GM23338 (cell line): ENCODE results near the gene RPS14. TPM values are rescaled to one million over a fixed set of nuclear protein-coding genes. Genes with fewer than 3 reads are reported as not detected.

Source experiments
- ATAC-seq: fragments of 200-7000 bp; cut with Tn5 transposase; 3 replicates; pipeline ENCODE4 v1.9.1; 2020
- DNase-seq: peaks from one replicate; pipeline ENCODE4 v3.0.0-alpha.2; 2015; ENCODE audit warnings: low spot score
- H2AFZ ChIP-seq: fragments of 200-600 bp; sonication (generic); 2 replicates; pipeline ENCODE4 v1.8.0; 2016; ENCODE audit warnings: antibody characterized with exemption, mild to moderate bottlenecking, moderate library complexity
- H3F3A ChIP-seq: fragments of 200-600 bp; sonication (generic); replicated peaks from 2 replicates; pipeline ENCODE4 v1.8.0; 2017; ENCODE audit warnings: antibody characterized with exemption, mixed run types, low read depth
- H3K27ac ChIP-seq: fragments of 200-600 bp; sonication (generic); 2 replicates; pipeline ENCODE4 v1.6.1; 2016; ENCODE audit warnings: low read depth
- H3K27me3 ChIP-seq: fragments of 200-600 bp; sonication (generic); 2 replicates; pipeline ENCODE4 v1.8.0; 2016; ENCODE audit warnings: mild to moderate bottlenecking, mixed run types, moderate library complexity; ENCODE audit not compliant: insufficient read depth
- H3K36me3 ChIP-seq: fragments of 200-600 bp; sonication (generic); 2 replicates; pipeline ENCODE4 v1.8.0; 2016; ENCODE audit warnings: mild to moderate bottlenecking; ENCODE audit not compliant: insufficient read depth
- H3K4me1 ChIP-seq: fragments of 200-600 bp; sonication (generic); 2 replicates; pipeline ENCODE4 v1.8.0; 2016; ENCODE audit warnings: mild to moderate bottlenecking, moderate library complexity; ENCODE audit not compliant: insufficient read depth
- H3K4me2 ChIP-seq: fragments of 200-600 bp; sonication (generic); 2 replicates; pipeline ENCODE4 v1.7.1; 2017; ENCODE audit warnings: mixed run types
- H3K4me3 ChIP-seq: fragments of 200-600 bp; sonication (generic); 2 replicates; pipeline ENCODE4 v1.6.1; 2016; ENCODE audit warnings: mixed run types
- H3K79me2 ChIP-seq: fragments of 200-600 bp; sonication (generic); replicated peaks from 2 replicates; pipeline ENCODE4 v1.8.0; 2017; ENCODE audit warnings: mild to moderate bottlenecking; ENCODE audit not compliant: insufficient read depth
- H3K9me2 ChIP-seq: fragments of 200-600 bp; sonication (generic); 2 replicates; pipeline ENCODE4 v1.8.0; 2017; ENCODE audit not compliant: insufficient read depth
- H4K20me1 ChIP-seq: fragments of 200-600 bp; sonication (generic); replicated peaks from 2 replicates; pipeline ENCODE4 v1.8.0; 2017; ENCODE audit warnings: mild to moderate bottlenecking; ENCODE audit not compliant: insufficient read depth
- H3K27ac Mint-ChIP-seq: 2 replicates; pipeline ENCODE4 v1.8.0; 2020; ENCODE audit warnings: inconsistent platforms, mild to moderate bottlenecking, moderate library complexity, mixed read lengths
- H3K27me3 Mint-ChIP-seq: 3 replicates; pipeline ENCODE4 v1.8.0; 2022; ENCODE audit warnings: low read depth, mild to moderate bottlenecking, moderate library complexity, mixed read lengths, inconsistent platforms; ENCODE audit not compliant: insufficient read depth, poor library complexity
- H3K36me3 Mint-ChIP-seq: 3 replicates; pipeline ENCODE4 v1.8.0; 2021; ENCODE audit warnings: low read depth, mild to moderate bottlenecking, inconsistent platforms, moderate library complexity, mixed read lengths
- H3K4me1 Mint-ChIP-seq: 3 replicates; pipeline ENCODE4 v1.8.0; 2020; ENCODE audit warnings: mild to moderate bottlenecking, inconsistent platforms, mixed read lengths
- H3K4me3 Mint-ChIP-seq: 3 replicates; pipeline ENCODE4 v1.8.0; 2021; ENCODE audit warnings: moderate library complexity, mild to moderate bottlenecking, inconsistent platforms, mixed read lengths
- H3K9me3 Mint-ChIP-seq: 3 replicates; pipeline ENCODE4 v1.8.0; 2020; ENCODE audit warnings: moderate library complexity, mild to moderate bottlenecking, inconsistent platforms, mixed read lengths
- CREB1 ChIP-seq: fragments of 250-450 bp; sonication (Bioruptor Pico); IDR thresholded peaks from 2 replicates; pipeline ENCODE4 v1.5.0; 2020; ENCODE audit warnings: low read depth, mild to moderate bottlenecking, moderate library complexity
- ETS1 ChIP-seq: IDR thresholded peaks from 2 replicates; pipeline ENCODE4 v1.6.1; 2016; ENCODE audit warnings: antibody characterized with exemption
- EZH2 ChIP-seq: fragments of 200-600 bp; sonication (generic); IDR thresholded peaks from one replicate; pipeline ENCODE4 v1.8.0; 2017; ENCODE audit warnings: antibody characterized with exemption, mild to moderate bottlenecking, low read depth; ENCODE audit not compliant: unreplicated experiment
- EZH2phosphoT487 ChIP-seq: fragments of 200-600 bp; sonication (generic); IDR thresholded peaks from one replicate; pipeline ENCODE4 v1.8.1; 2018; ENCODE audit warnings: antibody characterized with exemption; ENCODE audit not compliant: unreplicated experiment
- JUNB ChIP-seq: IDR thresholded peaks from one replicate; pipeline ENCODE4 v1.6.1; 2016; ENCODE audit warnings: antibody characterized with exemption; ENCODE audit not compliant: unreplicated experiment
- NANOG ChIP-seq: IDR thresholded peaks from 2 replicates; pipeline ENCODE4 v1.6.1; 2016; ENCODE audit warnings: antibody characterized with exemption, borderline replicate concordance
- POLR2AphosphoS5 ChIP-seq: IDR thresholded peaks from 2 replicates; pipeline ENCODE4 v1.6.1; 2016; ENCODE audit warnings: antibody characterized with exemption, low read depth
- REST ChIP-seq: IDR thresholded peaks from one replicate; pipeline ENCODE4 v1.6.1; 2018; ENCODE audit warnings: antibody characterized with exemption; ENCODE audit not compliant: unreplicated experiment
- STAT1 ChIP-seq: IDR thresholded peaks from one replicate; pipeline ENCODE4 v1.6.1; 2016; ENCODE audit warnings: antibody characterized with exemption; ENCODE audit not compliant: unreplicated experiment
- ZNF114 ChIP-seq: fragments of 250-450 bp; sonication (Bioruptor Pico); IDR thresholded peaks from 2 replicates; pipeline ENCODE4 v1.5.0; 2020; ENCODE audit warnings: mild to moderate bottlenecking, moderate library complexity
- ZNF331 ChIP-seq: fragments of 250-450 bp; sonication (Bioruptor Pico); IDR thresholded peaks from 2 replicates; pipeline ENCODE4 v1.5.0; 2020; ENCODE audit warnings: low read depth, mild to moderate bottlenecking, moderate library complexity
- polyA plus RNA-seq: library from polyadenylated mRNA; unstranded; fragments of >200 nt; fragmentation: Nextera tagmentation; extraction: Ambion mirVana; gene quantifications from 2 replicates; pipeline ENCODE4 v1.2.1, GENCODE V29; 2016
- total RNA-seq: library from RNA; depleted of rRNA; stranded (reverse); fragments of >200 nt; shearing (Covaris generic); gene quantifications from 2 replicates; pipeline ENCODE4 v1.2.3, GENCODE V29; 2014
- TF ChIP-seq, protein P1 (sequence below): fragments of 250-450 bp; sonication (Bioruptor Pico); IDR thresholded peaks from 2 replicates; pipeline ENCODE4 v1.5.0; 2020; ENCODE audit warnings: mild to moderate bottlenecking, moderate library complexity
- TF ChIP-seq, protein P2 (sequence below), 2 experiments: fragments of 200-600 bp in 1 of 2; sonication (generic) in 1 of 2; conservative IDR thresholded peaks; 2 replicates each; pipeline versions ENCODE4 v1.5.1 to v1.6.1; 2016 to 2017; ENCODE audit warnings: antibody characterized with exemption in 2 of 2, low read depth in 2 of 2, mild to moderate bottlenecking in 2 of 2, moderate library complexity in 1 of 2

RPS14 gene
- total and polyA plus RNA-seq, 2 experiments from 2014 or later, result 1,443 to 2,790 TPM

DNA sequence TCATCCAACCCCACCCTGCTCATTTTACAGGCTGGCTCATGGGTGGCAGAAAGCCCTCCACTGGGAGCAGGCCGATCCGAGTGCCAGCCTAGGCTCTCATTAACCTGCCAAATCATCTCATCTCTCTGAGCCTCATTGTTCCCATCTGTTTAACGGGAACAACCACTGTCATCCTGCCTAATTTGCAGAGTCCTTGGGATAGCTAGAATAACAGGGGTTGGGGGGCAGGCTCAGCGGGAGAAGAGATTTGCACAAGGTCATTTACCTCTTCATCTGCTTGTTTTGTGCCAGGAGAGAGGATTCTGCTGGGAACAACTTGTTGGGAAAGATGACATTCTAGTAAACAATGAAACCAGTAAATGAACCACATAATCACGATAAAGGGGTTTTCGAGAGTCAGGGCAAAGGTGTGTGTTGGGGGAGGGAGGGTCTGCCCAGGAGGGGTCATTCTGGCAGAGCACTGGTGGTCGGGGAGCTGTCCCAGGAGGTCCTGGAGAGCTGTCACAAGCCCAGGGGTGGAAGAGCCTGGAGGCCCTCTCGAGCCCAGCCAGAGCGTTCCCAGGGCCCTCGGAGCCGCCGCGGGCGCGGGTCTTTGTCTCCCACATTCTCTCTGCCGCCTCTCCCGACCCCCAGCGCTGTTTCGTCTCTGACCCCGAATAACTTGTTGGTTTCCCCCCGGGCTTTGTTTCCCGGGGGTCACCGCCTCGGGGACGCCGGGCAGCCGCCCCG lies 35.6 kb upstream of the RPS14 start:
- no peak for TF ChIP-seq CREB1
- TF ChIP-seq, protein P1, sequence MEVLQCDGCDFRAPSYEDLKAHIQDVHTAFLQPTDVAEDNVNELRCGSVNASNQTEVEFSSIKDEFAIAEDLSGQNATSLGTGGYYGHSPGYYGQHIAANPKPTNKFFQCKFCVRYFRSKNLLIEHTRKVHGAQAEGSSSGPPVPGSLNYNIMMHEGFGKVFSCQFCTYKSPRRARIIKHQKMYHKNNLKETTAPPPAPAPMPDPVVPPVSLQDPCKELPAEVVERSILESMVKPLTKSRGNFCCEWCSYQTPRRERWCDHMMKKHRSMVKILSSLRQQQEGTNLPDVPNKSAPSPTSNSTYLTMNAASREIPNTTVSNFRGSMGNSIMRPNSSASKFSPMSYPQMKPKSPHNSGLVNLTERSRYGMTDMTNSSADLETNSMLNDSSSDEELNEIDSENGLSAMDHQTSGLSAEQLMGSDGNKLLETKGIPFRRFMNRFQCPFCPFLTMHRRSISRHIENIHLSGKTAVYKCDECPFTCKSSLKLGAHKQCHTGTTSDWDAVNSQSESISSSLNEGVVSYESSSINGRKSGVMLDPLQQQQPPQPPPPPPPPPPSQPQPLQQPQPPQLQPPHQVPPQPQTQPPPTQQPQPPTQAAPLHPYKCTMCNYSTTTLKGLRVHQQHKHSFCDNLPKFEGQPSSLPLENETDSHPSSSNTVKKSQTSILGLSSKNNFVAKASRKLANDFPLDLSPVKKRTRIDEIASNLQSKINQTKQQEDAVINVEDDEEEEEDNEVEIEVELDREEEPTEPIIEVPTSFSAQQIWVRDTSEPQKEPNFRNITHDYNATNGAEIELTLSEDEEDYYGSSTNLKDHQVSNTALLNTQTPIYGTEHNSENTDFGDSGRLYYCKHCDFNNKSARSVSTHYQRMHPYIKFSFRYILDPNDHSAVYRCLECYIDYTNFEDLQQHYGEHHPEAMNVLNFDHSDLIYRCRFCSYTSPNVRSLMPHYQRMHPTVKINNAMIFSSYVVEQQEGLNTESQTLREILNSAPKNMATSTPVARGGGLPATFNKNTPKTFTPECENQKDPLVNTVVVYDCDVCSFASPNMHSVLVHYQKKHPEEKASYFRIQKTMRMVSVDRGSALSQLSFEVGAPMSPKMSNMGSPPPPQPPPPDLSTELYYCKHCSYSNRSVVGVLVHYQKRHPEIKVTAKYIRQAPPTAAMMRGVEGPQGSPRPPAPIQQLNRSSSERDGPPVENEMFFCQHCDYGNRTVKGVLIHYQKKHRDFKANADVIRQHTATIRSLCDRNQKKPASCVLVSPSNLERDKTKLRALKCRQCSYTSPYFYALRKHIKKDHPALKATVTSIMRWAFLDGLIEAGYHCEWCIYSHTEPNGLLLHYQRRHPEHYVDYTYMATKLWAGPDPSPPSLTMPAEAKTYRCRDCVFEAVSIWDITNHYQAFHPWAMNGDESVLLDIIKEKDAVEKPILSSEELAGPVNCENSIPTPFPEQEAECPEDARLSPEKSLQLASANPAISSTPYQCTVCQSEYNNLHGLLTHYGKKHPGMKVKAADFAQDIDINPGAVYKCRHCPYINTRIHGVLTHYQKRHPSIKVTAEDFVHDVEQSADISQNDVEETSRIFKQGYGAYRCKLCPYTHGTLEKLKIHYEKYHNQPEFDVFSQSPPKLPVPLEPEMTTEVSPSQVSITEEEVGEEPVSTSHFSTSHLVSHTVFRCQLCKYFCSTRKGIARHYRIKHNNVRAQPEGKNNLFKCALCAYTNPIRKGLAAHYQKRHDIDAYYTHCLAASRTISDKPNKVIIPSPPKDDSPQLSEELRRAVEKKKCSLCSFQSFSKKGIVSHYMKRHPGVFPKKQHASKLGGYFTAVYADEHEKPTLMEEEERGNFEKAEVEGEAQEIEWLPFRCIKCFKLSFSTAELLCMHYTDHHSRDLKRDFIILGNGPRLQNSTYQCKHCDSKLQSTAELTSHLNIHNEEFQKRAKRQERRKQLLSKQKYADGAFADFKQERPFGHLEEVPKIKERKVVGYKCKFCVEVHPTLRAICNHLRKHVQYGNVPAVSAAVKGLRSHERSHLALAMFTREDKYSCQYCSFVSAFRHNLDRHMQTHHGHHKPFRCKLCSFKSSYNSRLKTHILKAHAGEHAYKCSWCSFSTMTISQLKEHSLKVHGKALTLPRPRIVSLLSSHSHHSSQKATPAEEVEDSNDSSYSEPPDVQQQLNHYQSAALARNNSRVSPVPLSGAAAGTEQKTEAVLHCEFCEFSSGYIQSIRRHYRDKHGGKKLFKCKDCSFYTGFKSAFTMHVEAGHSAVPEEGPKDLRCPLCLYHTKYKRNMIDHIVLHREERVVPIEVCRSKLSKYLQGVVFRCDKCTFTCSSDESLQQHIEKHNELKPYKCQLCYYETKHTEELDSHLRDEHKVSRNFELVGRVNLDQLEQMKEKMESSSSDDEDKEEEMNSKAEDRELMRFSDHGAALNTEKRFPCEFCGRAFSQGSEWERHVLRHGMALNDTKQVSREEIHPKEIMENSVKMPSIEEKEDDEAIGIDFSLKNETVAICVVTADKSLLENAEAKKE (CRISPR knock-in tag), result no peak
- TF ChIP-seq EZH2phosphoT487, result no peak
- no peak for TF ChIP-seq EZH2
- no peak for TF ChIP-seq NANOG
- no peak for TF ChIP-seq ETS1
- TF ChIP-seq REST, result no peak
- TF ChIP-seq JUNB, result no peak
- TF ChIP-seq, protein P2, sequence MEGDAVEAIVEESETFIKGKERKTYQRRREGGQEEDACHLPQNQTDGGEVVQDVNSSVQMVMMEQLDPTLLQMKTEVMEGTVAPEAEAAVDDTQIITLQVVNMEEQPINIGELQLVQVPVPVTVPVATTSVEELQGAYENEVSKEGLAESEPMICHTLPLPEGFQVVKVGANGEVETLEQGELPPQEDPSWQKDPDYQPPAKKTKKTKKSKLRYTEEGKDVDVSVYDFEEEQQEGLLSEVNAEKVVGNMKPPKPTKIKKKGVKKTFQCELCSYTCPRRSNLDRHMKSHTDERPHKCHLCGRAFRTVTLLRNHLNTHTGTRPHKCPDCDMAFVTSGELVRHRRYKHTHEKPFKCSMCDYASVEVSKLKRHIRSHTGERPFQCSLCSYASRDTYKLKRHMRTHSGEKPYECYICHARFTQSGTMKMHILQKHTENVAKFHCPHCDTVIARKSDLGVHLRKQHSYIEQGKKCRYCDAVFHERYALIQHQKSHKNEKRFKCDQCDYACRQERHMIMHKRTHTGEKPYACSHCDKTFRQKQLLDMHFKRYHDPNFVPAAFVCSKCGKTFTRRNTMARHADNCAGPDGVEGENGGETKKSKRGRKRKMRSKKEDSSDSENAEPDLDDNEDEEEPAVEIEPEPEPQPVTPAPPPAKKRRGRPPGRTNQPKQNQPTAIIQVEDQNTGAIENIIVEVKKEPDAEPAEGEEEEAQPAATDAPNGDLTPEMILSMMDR (conservative IDR thresholded peaks at IDR 0.05; ENCODE audit: low read depth in 2 of 2), result no peak
- no peak for TF ChIP-seq POLR2AphosphoS5
- TF ChIP-seq STAT1, result no peak
- TF ChIP-seq ZNF331 (CRISPR knock-in tag), result no peak
- no peak for TF ChIP-seq ZNF114 (CRISPR knock-in tag)
- Histone ChIP-seq H3K4me3 (peak overlapping the region; percentile 90), H3K27me3 (no peaks in the 10 kb centered on the region), H3K4me2 (peak overlapping the region; percentile 90), H3F3A (peaks cover 12% of the 10 kb centered on the region; the same call in 1 of the 2 replicates), H3K27ac (peak overlapping the region; percentile 97), H3K36me3 (no peaks in the 10 kb centered on the region), H2AFZ (peak overlapping the region; percentile 94), H3K9me2 (no peaks in the 10 kb centered on the region), H4K20me1 (peaks cover 22% of the 10 kb centered on the region), H3K79me2 (peaks cover 36% of the 10 kb centered on the region), H3K4me1 (peaks cover 38% of the 10 kb centered on the region)
- no peaks in the 10 kb centered on the region; the same call in 2 of the 3 replicates for H3K9me3 Mint-ChIP-seq
- ATAC-seq, result peak; percentile 42
- H3K4me3 Mint-ChIP-seq, result peak overlapping the region; percentile 83
- peaks cover 57% of the 10 kb centered on the region for H3K4me1 Mint-ChIP-seq
- no peaks in the 10 kb centered on the region; the same call in 2 of the 3 replicates for H3K36me3 Mint-ChIP-seq
- peak; percentile 69 for DNase-seq
- peak overlapping the region; percentile 78 for H3K27ac Mint-ChIP-seq
- peaks cover 11% of the 10 kb centered on the region for H3K27me3 Mint-ChIP-seq
